IMR-90 (cell line): ENCODE measurements around the gene JAKMIP2. TPM values are rescaled to one million over a fixed set of nuclear protein-coding genes. Genes with fewer than 3 reads are reported as not detected.
A peak's percentile ranks its signal among the peaks of the same experiment; 100 is the strongest.

ENCODE experiments used
- ATAC-seq: fragments of 200-7000 bp; cut with Tn5 transposase; 2 replicates; pipeline ENCODE4 v1.9.1; 2020; ENCODE audit warnings: low read depth, mild to moderate bottlenecking, moderate library complexity
- BruUV-seq: library from RNA; stranded (reverse); fragments of 400-500 nt; replicated peaks from 2 replicates; lab custom pipeline; 2021; lab: Mats Ljungman, UMichigan
- CTCF ChIA-PET: fragments of 300-600 bp; formaldehyde crosslinking; extraction: SDS; loops from one replicate; lab custom pipeline; 2021; ENCODE audit warnings: antibody characterized with exemption; lab: Yijun Ruan, JAX
- POLR2A ChIA-PET: fragments of 300-600 bp; sonication (Branson Sonifier 250); formaldehyde crosslinking; loops from one replicate; lab custom pipeline; 2022; ENCODE audit warnings: antibody characterized with exemption; ENCODE audit not compliant: unreplicated experiment; lab: Charles Lee
- DNase-seq: peaks from one replicate; pipeline ENCODE4 v3.0.0; 2013
- H2AFZ ChIP-seq: replicated peaks from 2 replicates; pipeline ENCODE3; 2013; ENCODE audit warnings: low read length, mild to moderate bottlenecking; ENCODE audit not compliant: poor library complexity
- H2AK5ac ChIP-seq: 2 replicates; pipeline ENCODE4 v1.6.1; 2013; ENCODE audit warnings: low read depth, low read length, inconsistent platforms
- H2AK9ac ChIP-seq: replicated peaks from 2 replicates; pipeline ENCODE3; 2013; ENCODE audit warnings: mild to moderate bottlenecking, low read depth, low read length, moderate library complexity; ENCODE audit not compliant: poor library complexity
- H2BK120ac ChIP-seq: 2 replicates; pipeline ENCODE4 v1.6.1; 2013; ENCODE audit warnings: low read depth, low read length, inconsistent platforms
- H2BK15ac ChIP-seq: 3 replicates; pipeline ENCODE4 v1.6.1; 2013; ENCODE audit warnings: low read depth, low read length, inconsistent platforms
- H2BK20ac ChIP-seq: 2 replicates; pipeline ENCODE4 v1.6.1; 2013; ENCODE audit warnings: low read depth, mild to moderate bottlenecking, inconsistent platforms, low read length, moderate library complexity
- H2BK5ac ChIP-seq: 2 replicates; pipeline ENCODE4 v1.6.1; 2013; ENCODE audit warnings: mild to moderate bottlenecking, low read depth, low read length, inconsistent platforms; ENCODE audit not compliant: poor library complexity, severe bottlenecking
- H3K14ac ChIP-seq: replicated peaks from 2 replicates; pipeline ENCODE4 v1.6.1; 2013; ENCODE audit warnings: low read depth, low read length, inconsistent platforms
- H3K18ac ChIP-seq: 2 replicates; pipeline ENCODE4 v1.6.1; 2013; ENCODE audit warnings: low read depth, low read length, control low read depth
- H3K23ac ChIP-seq: 2 replicates; pipeline ENCODE4 v1.6.1; 2013; ENCODE audit warnings: low read depth, low read length, inconsistent platforms
- H3K27ac ChIP-seq: 2 replicates; pipeline ENCODE4 v1.5.1; 2013; ENCODE audit warnings: mild to moderate bottlenecking, control low read depth, low read length; ENCODE audit not compliant: insufficient read depth
- H3K27me3 ChIP-seq: 2 replicates; pipeline ENCODE4 v1.6.1; 2013; ENCODE audit warnings: low read length; ENCODE audit not compliant: control insufficient read depth, insufficient read depth
- H3K36me3 ChIP-seq: 2 replicates; pipeline ENCODE4 v1.6.1; 2013; ENCODE audit warnings: low read length, mixed read lengths; ENCODE audit not compliant: control insufficient read depth, insufficient read depth
- H3K4ac ChIP-seq: 2 replicates; pipeline ENCODE4 v1.6.1; 2013; ENCODE audit warnings: low read depth, low read length, inconsistent platforms
- H3K4me1 ChIP-seq: 2 replicates; pipeline ENCODE4 v1.6.1; 2013; ENCODE audit warnings: low read length, mixed read lengths; ENCODE audit not compliant: control insufficient read depth, insufficient read depth
- H3K4me2 ChIP-seq: 2 replicates; pipeline ENCODE4 v1.6.1; 2013; ENCODE audit warnings: low read depth, mild to moderate bottlenecking, control low read depth, low read length, moderate library complexity
- H3K4me3 ChIP-seq: 2 replicates; pipeline ENCODE4 v1.5.1; 2013; ENCODE audit warnings: low read depth, mild to moderate bottlenecking, control low read depth, low read length, moderate library complexity; ENCODE audit not compliant: insufficient read depth
- H3K56ac ChIP-seq: 2 replicates; pipeline ENCODE4 v1.6.1; 2013; ENCODE audit warnings: low read length, inconsistent platforms; ENCODE audit not compliant: insufficient read depth; ENCODE audit errors: extremely low read depth
- H3K79me1 ChIP-seq, 2 experiments: 2 replicates each; pipeline ENCODE4 v1.6.1; 2013; ENCODE audit warnings: low read length in 2 of 2, inconsistent platforms in 1 of 2, low read depth in 1 of 2
- H3K9ac ChIP-seq: 2 replicates; pipeline ENCODE4 v1.6.1; 2013; ENCODE audit warnings: low read depth, low read length, control low read depth
- H3K9me1 ChIP-seq: 2 replicates; pipeline ENCODE4 v1.6.1; 2013; ENCODE audit warnings: low read length, inconsistent platforms; ENCODE audit not compliant: insufficient read depth
- H3K9me3 ChIP-seq: 2 replicates; pipeline ENCODE4 v1.6.1; 2013; ENCODE audit warnings: low read length; ENCODE audit not compliant: control insufficient read depth, insufficient read depth
- H4K20me1 ChIP-seq: 2 replicates; pipeline ENCODE4 v1.6.1; 2013; ENCODE audit warnings: low read length, inconsistent platforms; ENCODE audit not compliant: insufficient read depth
- H4K5ac ChIP-seq: 2 replicates; pipeline ENCODE4 v1.6.1; 2013; ENCODE audit warnings: mild to moderate bottlenecking, low read depth, low read length, control low read depth
- H4K8ac ChIP-seq, 2 experiments: 2 replicates each; pipeline ENCODE4 v1.6.1; 2013; ENCODE audit warnings: low read depth in 2 of 2, low read length in 2 of 2, control low read depth in 1 of 2, inconsistent platforms in 1 of 2
- H4K91ac ChIP-seq: 2 replicates; pipeline ENCODE4 v1.6.1; 2013; ENCODE audit warnings: low read depth, low read length, inconsistent platforms; ENCODE audit not compliant: insufficient read depth
- FOS ChIP-seq: fragments of 150-350 bp; IDR thresholded peaks from 2 replicates; pipeline ENCODE4 v1.6.1; 2016; ENCODE audit warnings: low read depth, low read length
- MAFK ChIP-seq: IDR thresholded peaks from 2 replicates; pipeline ENCODE4 v1.6.1; 2012; ENCODE audit warnings: low read depth, low read length, improper control_type of control experiment
- MAZ ChIP-seq: IDR thresholded peaks from 2 replicates; pipeline ENCODE4 v1.6.1; 2012; ENCODE audit warnings: low read depth, mild to moderate bottlenecking, low read length, improper control_type of control experiment, moderate library complexity, borderline replicate concordance
- NFE2L2 ChIP-seq: fragments of 150-350 bp; IDR thresholded peaks from 2 replicates; pipeline ENCODE4 v1.6.1; 2016; ENCODE audit warnings: low read depth, mild to moderate bottlenecking, low read length
- POLR2A ChIP-seq: IDR thresholded peaks from 2 replicates; pipeline ENCODE4 v1.6.1; 2012; ENCODE audit warnings: mild to moderate bottlenecking, low read depth, low read length
- WGBS, 2 experiments: methylation state at CpG; one replicate each; pipeline versions ENCODE4 v1.1.5 to v1.1.7; 2013; ENCODE audit warnings: missing lambda C conversion rate in 2 of 2; ENCODE audit not compliant: insufficient read length in 1 of 2; ENCODE audit errors: extremely low coverage in 2 of 2; 5-methylcytosine and 5-hydroxymethylcytosine counted together
- dilution Hi-C: fragments of 300-500 bp; cut with HindIII; formaldehyde crosslinking; loops from one replicate; pipeline ENCODE4 v1.14.3; 2018; ENCODE audit warnings: low sequenced_read_pairs; ENCODE audit not compliant: unreplicated experiment
- in situ Hi-C: fragments of 300-500 bp; cut with MboI; formaldehyde crosslinking; loops from 3 replicates; pipeline ENCODE4 v1.14.3; 2019; ENCODE audit warnings: low sequenced_read_pairs, inconsistent platforms, mixed read lengths
- intact Hi-C: fragments of 100-400 bp; cut with micrococcal nuclease; formaldehyde crosslinking; loops from 2 replicates; pipeline ENCODE4 v1.10.0; 2022
- polyA plus RNA-seq, 3 experiments: library from polyadenylated mRNA; depleted of rRNA; stranded (reverse); fragments of >200 nt; gene quantifications; 2 replicates each; pipeline ENCODE4 v1.2.3, GENCODE V29; 2012; ENCODE audit warnings: low replicate concordance in 1 of 3
- total RNA-seq: library from RNA; depleted of rRNA; stranded (reverse); fragments of >200 nt; gene quantifications from 2 replicates; pipeline ENCODE4 v1.2.3, GENCODE V29; 2012
- TF ChIP-seq, protein P1 (sequence below): conservative IDR thresholded peaks from 2 replicates; pipeline ENCODE4 v1.5.1; 2012; ENCODE audit warnings: mild to moderate bottlenecking, low read depth, low read length, improper control_type of control experiment
- TF ChIP-seq, protein P2 (sequence below): fragments of 150-350 bp; IDR thresholded peaks from 2 replicates; pipeline ENCODE4 v1.6.1; 2016; ENCODE audit warnings: low read depth, mild to moderate bottlenecking, low read length, moderate library complexity, borderline replicate concordance

Gene JAKMIP2
- total and polyA plus RNA-seq, 2 of the 4 experiments (the other 2 are of a cell fraction) = under 0.01 TPM; not detected in 1

DNA sequence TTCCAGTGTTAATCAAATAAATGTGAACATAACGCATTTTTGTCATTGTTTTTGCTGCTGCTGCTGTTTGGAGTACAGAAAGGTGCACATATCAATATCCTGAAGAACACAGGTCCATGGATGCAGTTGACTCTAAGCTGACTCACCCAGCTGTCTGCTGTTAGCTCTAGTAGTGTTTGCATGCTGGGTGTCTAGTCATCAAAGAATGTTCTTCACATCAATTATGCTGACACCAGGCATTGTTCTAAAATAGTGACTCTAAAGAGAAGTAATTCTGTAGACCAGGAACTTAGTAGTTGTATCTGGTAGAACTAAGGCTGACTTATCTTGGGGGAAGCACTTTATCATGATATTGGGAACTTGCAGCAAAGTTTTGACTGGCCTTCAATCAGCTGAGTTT, 217.0 kb downstream of the JAKMIP2 start:
- TF ChIP-seq, protein P1, sequence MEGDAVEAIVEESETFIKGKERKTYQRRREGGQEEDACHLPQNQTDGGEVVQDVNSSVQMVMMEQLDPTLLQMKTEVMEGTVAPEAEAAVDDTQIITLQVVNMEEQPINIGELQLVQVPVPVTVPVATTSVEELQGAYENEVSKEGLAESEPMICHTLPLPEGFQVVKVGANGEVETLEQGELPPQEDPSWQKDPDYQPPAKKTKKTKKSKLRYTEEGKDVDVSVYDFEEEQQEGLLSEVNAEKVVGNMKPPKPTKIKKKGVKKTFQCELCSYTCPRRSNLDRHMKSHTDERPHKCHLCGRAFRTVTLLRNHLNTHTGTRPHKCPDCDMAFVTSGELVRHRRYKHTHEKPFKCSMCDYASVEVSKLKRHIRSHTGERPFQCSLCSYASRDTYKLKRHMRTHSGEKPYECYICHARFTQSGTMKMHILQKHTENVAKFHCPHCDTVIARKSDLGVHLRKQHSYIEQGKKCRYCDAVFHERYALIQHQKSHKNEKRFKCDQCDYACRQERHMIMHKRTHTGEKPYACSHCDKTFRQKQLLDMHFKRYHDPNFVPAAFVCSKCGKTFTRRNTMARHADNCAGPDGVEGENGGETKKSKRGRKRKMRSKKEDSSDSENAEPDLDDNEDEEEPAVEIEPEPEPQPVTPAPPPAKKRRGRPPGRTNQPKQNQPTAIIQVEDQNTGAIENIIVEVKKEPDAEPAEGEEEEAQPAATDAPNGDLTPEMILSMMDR = no peak
- TF ChIP-seq FOS (peak; percentile 57), POLR2A (no peak), MAFK (peak; percentile 83), NFE2L2 (no peak), MAZ (no peak)
- TF ChIP-seq, protein P2, sequence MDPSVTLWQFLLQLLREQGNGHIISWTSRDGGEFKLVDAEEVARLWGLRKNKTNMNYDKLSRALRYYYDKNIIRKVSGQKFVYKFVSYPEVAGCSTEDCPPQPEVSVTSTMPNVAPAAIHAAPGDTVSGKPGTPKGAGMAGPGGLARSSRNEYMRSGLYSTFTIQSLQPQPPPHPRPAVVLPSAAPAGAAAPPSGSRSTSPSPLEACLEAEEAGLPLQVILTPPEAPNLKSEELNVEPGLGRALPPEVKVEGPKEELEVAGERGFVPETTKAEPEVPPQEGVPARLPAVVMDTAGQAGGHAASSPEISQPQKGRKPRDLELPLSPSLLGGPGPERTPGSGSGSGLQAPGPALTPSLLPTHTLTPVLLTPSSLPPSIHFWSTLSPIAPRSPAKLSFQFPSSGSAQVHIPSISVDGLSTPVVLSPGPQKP = no peak
- no peak overlapping the region for H4K91ac ChIP-seq
- POLR2A ChIA-PET = no interaction called here
- no peak overlapping the region for H3K9ac ChIP-seq
- no peak overlapping the region for H4K8ac ChIP-seq
- no peak overlapping the region for H2BK120ac ChIP-seq
- no peaks in the 10 kb centered on the region for H3K79me1 ChIP-seq
- no peak overlapping the region for H2AK5ac ChIP-seq
- no peak overlapping the region for H2BK5ac ChIP-seq
- no peak overlapping the region for H3K56ac ChIP-seq
- no peaks in the 10 kb centered on the region for H3K4me1 ChIP-seq
- in situ Hi-C loops = no loop called here
- H3K23ac ChIP-seq = no peak overlapping the region
- DNase-seq (peak; percentile 81), ATAC-seq (peak; percentile 53)
- no peak overlapping the region for H3K14ac ChIP-seq
- no peak overlapping the region for H2AFZ ChIP-seq
- no peak overlapping the region for H3K27ac ChIP-seq
- H3K4me2 ChIP-seq = no peak overlapping the region
- H3K9me1 ChIP-seq = no peaks in the 10 kb centered on the region
- no peaks in the 10 kb centered on the region for H4K20me1 ChIP-seq
- CTCF ChIA-PET = no interaction called here
- no peak overlapping the region for H2BK20ac ChIP-seq
- no CpG with 5 or more reads among the region's 1 CpG for WGBS, 2 experiments
- H4K5ac ChIP-seq = no peak overlapping the region
- H3K36me3 ChIP-seq = no peaks in the 10 kb centered on the region
- dilution Hi-C loops = no loop called here
- no peak overlapping the region for H3K4ac ChIP-seq
- intact Hi-C loops = no loop called here
- no peak overlapping the region for H3K4me3 ChIP-seq
- H3K27me3 ChIP-seq = peaks cover 2% of the 10 kb centered on the region
- BruUV-seq = no TSS peak
- no peak overlapping the region for H2AK9ac ChIP-seq
- no peak overlapping the region for H2BK15ac ChIP-seq
- no peaks in the 10 kb centered on the region for H3K9me3 ChIP-seq
- no peak overlapping the region for H3K18ac ChIP-seq
